Measurements from ENCODE around the gene CDK5RAP1.
"Not testable (repeated sequence)": the region's sequence is repeated elsewhere in the genome, so short reads cannot be mapped to it uniquely, and the experiment has no call there.

CDK5RAP1 gene

DNA sequence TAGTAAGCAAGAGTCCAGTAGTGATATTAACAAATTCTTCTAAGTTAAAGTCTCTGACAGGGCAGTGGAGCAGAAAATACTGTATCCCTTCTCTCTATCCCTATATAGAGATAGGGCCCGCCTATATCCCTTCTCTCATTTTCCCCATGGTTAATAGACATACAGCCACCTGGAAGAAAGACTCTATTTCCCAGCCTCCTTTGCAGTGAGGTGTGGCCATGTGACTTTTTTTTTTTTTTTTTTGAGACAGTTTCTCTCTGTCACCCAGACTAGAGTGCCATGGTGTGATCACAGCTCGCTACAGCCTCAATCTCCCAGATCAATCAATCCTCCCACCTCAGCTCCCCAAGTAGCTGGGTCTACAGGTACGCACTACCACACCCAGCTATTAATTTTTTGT is 16.7 kb upstream of the CDK5RAP1 start:
- no peak for DNase-seq

DNA sequence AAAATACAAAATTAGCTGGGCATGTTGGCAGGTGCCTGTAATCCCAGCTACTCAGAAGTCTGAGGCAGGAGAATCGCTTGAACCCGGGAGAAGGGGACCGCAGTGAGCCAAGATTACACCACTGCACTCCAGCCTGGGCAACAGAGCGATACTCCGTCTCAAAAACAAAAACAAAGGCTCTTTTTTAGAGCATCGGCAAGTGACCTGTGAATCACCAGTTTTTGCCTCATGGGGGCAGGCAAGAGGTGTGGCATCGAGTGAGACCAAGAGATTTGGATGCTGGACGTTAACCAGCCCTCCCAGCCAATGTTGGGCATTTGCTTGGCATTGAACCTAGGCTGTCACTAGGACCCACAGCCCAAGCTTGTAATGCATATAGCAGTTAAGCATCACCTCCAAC is 14.6 kb upstream of the CDK5RAP1 start:
- peak; percentile 22 for DNase-seq

DNA sequence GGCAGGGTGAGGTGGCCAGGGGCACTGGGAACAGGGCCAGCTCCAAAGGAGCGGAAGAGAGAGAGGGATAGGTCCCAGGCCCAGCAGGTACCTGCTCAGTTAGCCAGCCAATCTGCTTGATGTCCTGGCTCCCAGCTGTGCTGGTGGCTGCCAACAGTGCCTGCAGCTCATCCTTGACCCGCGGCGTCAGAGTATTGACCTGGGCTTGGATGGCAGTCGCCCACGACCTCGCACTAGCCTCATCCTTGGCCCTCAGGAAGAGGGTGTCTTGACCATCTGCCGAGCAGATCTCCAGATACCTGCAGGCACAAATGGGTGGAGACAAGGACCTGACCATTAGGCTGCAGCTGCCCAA is 11.1 kb upstream of the CDK5RAP1 start:
- DNase-seq, result no peak

DNA sequence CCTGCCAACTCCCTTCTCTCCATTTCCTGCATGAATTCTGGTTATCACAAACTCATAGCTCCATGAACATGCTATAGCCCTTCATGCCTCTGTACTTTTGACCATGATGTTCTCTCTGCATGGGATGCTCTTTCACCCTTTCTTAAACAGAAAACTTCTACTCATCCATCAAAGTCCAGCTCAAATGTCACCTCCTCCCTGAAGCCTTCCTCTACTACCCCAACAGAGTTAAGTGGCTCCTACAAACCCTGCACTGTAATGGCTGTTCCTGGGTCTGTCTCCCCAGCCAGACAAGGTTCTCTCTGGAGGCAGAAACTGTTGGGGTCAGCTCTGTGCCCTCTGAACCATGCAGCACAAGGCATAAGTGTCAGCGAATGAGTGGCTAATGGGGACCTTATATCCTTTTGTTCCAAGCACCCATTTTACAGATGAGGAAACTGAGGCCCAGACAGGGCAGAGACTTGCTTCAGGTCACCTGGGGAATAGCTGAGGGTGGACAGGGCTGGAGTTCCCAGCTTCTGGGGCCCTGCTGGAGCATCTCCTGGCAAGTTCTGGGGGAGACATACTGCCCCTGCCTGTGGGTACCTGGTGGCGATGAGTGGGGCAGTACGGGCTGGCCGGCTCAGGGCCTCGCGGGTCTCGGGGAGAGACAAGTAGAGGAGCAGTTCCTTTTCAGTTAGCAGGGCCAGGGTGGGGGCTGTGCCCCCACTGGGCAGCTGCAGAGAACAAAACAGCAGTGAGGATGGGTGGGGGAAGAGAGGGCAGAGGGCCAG is 10.6 kb upstream of the CDK5RAP1 start:
- DNase-seq, result no peak

DNA sequence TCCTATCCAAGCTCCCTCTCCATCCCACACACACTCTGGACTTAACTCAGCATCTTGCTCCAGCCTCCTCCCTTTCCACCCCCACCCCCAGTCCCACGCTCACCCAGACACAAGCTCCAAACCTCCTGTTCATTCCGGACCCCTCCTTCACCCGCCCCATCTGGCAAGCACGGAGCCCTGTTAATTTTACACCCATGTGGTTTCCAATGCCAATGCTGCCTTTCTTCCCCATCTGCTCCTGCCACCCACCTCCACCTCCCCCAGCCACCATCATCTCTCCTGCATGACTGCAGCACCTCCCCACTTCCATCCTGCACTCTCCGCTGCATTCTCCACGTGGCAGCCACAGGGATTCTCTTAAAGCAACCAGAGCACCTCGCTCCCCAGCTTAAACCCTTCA is 9.9 kb upstream of the CDK5RAP1 start:
- no peak for DNase-seq

DNA sequence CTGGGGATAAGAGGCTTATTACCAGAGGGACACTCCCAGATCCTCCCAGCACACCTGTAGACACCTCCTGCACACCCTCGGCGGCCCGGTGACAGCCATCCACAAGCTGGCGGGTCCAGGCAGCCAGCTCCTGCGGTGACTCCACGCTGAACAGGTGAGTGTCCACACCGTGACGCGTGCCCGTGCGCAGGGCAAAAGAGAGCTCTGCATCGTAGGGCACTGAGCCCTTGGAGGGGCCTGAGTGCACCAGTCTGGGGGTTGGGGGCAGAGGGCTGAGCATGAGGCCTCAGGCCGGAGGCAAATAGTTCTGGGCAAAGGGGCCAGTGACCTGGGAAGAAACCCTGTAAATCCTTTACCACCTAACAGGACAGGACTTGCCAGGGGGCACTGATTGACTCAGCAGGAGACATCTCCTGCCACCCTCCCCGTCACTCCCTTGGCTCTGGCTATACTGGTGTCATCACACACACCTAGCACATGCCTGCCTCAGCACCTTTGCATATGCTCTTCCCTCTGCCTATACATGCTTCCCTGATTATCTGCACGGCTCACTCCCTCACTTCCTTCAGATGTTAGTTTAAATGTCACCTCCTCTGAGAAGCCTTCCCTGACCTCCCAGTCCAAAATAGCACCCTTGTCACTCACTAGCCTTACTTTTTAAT is 8.9 kb upstream of the CDK5RAP1 start:
- no peak for DNase-seq

DNA sequence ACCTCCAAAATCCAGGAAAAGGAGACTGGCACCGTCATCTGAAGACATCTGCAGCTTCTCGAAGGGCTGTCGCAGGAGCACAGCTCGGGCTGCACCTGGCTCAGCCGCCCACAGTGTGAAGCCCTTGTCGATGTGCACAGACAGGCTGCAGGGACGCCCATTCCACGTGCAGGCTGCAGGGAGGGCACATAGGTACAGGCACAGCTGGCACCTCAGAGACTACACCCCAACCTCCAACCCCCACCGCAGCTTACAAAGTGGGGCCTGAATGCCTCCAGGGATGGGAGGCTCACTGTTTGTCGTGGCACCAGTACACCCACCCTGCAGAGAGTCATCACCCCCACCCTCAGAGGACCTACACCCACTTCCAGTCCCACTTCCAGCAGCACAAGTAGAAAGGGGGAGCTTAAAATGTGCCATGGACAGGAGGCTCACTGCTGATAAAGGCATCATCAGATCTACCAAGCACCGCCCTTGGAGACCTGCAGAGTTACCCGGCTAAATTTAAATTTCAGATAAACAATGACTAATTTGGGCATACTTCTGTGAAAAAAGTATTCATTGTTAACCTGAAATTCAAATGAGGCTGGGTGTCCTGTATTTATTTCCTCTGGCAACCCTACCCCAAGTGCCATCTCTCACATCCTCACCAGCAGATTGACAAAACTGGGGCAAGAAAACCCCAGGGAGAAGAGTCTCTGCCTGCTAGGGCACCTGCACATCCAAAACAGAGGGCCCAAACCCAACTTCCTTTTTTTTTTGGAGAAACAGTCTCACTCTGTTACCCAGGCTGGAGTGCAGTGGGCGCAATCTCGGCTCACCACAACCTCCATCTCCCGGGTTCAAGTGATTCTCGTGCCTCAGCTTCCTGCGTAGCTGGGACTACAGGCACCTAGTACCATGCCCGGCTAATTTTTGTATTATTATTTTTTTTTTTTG is 7.7 kb upstream of the CDK5RAP1 start:
- DNase-seq, result no peak

DNA sequence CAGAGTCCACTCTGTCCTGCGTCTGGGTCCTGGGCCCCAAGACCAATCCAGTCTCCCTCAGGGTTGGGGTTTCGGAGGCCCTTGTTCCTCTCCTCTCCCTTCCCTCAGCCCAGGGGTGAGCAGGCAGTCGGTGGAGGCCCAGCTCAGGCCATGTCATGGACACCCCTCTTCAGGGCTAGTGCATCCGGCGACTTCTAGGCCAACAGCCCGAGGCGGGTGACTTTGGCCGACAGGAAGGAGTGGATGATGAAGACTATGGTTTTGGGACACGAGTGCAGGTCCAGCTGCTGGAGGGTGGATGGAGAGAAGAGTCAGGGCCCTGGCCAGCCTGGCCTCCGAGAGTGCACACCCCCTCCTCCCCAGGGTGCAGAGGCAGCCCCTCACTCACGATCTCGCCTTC is 7.0 kb upstream of the CDK5RAP1 start:
- no peak for DNase-seq

DNA sequence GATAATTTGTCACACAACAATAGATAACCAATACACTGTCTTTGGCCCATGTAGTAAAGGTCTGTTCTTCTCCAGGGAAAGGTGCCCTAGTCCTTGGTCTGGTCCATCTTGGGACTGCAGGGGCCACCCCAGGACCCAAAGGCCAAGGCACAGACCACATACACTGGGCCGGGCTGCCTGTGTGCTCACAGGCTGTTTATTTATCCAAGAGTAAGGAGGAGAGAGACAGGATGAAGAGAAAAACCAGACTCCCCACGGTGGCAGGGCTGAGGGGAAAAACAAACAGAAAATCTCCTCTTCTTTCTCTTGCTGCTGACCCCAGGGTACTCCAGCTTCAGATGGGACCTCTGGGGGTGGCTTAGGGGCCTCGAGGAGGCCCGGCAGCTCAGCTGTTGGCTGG is 6.5 kb upstream of the CDK5RAP1 start:
- no peak for DNase-seq

DNA sequence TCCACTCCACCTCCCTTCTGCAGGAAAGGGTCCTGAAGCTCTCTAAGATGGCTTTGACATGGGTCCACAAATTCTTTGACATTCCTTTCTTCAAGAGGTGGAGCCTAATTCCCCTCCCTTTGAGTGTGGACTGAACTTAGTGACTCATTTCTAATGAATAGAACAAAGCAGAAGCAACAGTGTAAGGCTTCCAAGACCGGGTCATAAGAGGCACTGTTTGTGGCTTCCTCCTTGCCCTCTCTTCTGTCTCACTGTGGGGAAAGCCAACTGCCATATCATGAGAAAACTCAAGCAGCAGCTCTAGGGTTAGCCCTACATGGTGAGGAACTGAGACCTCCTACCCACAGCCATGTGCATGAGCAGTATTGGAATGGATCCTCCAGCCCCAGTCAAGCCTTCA is 5.9 kb upstream of the CDK5RAP1 start:
- DNase-seq, result no peak

DNA sequence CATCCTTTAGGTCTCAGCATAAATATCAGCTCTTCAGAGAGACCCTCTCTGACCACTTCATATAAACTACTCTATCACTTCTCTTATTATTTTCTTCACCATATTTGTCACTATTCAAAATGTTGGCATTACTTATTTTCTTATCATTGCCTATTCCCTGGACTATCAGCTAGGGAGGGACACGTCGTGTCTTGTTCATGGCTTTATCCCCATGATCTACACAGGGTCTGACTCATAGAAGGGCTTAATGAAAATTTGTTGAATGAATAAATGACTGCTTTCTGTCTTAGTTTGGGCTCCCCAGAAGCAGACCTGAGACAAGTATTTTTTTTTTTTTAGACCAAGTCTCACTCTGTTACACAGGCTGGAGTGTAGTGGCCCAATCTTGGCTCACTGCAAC is 3.0 kb upstream of the CDK5RAP1 start:
- no peak for DNase-seq

DNA sequence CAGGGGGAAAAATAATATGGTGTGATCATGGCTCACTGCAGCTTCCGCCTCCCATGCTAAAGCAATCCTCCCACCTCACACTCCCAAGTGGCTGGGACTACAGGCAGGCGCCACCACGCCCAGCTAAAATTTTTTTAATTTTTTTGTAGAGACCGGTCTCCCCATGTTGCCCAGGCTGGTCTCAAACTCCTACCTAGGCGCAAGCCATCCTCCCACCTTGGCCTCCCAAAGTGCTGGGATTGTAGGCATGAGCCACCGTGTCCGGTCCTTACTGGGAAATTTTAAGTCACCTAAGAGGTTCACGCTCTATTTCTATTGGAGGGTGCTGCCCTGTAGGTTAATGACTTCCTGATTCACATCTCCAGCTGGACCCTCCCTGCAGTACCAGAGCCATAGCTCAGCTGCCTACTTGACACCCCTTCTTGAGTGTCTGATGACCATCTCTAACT is 626 bp upstream of the CDK5RAP1 start:
- DNase-seq, result no peak

DNA sequence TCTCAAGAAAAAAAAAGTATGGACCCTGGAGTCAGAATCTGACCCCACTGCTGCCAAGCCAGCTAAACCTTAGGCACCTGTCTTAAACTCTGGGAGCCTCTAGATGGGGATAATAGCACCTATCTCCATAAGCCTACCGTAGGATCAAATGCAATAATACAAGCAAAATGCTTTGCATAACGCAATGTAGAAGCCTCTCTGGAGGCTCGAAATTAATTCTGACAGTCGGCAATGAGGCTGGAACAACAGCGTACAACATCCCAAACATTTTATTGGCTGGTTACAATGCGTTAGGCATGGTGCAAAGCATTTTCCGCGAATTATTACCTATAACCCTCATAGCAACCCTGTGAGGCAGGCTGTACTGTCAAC is 521 bp downstream of the CDK5RAP1 start:
- no peak for DNase-seq

DNA sequence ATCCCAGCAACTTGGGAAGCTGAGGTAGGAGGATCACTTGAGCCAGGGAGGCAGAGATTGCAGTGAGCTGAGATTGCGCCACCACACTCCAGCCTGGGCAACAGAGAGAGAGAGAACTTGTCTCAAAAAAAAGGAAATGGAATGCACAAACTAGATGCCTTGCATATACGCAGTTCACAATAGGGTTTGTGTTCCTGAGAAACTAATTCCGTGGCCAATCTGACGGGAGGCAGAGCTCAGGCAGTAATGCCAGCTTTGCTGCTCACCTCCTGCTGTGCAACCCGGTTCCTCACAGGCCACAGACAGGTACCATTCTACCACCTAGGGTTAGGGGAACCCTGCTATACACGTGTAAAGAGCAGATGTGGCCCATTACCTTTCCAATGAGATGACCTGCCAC is 1.4 kb downstream of the CDK5RAP1 start:
- DNase-seq, result no peak

DNA sequence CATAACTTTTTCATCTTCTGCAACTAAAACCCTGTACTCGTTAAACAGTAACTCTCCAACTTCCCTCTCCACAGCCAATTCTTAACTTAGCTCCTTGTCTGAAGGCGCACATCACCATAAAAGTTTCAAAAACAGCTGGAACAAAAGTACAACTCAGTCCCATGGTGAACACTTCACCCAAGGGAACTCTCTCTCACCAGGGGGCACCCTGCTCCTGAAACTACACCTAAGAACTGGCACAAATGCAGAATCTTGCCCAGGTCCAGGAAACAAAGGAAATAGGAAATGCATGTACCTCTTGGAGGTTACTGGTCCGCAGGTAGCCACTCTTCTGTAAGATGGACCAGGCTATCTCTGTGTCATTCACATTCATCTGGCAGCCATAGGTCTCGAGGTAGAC is 6.6 kb downstream of the CDK5RAP1 start:
- no peak for DNase-seq

DNA sequence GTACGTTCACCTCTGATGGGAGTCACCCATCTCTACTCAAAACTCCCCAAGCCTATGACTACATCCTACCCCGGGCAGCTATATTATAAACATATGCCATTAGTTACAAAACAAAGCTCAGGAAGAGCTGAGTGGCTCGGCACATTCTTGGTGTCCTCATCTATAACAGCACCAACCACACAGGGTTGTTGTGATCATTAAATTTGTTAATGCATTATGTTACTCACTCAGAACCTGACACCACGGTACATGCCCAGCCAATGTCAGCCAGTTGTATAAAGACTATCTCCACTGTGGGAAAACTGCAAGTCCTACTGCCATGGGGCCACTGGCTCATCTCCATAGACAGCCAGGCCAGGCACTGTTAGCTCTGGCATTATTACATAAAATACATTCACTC is 7.7 kb downstream of the CDK5RAP1 start:
- DNase-seq, result no peak

DNA sequence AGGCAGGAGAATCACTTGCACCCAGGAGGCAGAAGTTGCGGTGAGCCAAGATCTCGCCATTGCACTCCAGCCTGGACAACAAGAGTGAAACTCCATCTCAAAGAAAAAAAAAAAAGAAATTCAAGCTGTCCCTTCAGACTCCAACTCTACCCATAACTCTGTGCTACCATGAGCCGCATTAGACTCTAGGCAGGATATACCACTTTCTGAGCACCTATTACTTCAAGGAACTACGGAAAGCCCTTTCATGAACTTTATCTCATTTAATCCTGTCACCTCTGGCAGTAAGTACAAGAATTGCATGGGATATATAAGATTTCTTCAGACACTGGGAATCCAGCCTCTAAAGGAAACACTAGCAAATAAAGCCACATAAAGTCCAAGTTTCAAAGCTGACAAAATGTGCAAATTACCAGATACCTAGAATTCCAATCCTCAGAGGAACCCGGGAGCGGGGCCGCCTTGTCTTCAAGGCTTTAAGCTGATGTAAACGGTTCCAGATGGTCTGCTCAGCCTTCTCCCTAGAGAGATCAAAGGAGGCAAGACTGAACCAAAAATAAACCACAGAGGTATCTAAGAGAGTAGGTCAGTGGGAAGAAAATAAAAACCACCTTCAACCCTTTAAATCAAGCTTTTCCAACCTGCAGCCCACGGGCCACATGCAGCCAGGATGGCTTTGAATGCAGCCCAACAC is 9.4 kb downstream of the CDK5RAP1 start:
- peak; percentile 41 for DNase-seq

DNA sequence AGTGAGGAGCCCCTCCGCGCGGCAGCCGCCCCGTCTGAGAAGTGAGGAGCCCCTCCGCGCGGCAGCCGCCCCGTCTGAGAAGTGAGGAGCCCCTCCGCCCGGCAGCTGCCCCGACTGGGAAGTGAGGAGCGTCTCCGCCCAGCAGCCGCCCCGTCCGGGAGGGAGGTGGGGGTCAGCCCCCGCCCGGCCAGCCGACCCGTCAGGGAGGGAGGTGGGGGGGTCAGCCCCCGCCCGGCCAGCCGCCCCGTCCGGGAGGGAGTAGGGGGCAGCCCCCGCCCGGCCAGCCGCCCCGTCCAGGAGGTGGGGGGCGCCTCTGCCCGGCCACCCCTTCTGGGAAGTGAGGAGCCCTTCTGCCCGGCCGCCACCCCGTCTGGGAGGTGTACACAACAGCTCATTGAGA is 12.0 kb downstream of the CDK5RAP1 start:
- not testable (repeated sequence) for DNase-seq

DNA sequence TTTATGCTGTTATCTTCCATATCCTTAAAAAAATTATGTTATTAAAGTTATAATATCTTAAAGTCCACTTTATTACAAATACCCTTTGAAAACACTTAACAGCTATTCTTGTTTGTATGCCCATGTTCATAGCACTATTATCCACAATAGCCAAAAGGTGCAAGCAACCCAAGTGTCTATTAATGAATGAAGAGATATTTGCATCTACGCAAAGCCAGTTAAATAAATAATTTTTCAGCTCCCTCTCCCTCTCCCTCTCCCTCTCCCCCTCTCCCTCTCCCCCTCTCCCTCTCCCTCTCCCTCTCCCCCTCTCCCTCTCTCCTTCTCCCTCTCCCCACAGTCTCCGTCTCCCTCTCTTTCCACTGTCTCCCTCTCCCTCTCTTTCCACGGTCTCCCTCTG is 13.1 kb downstream of the CDK5RAP1 start:
- DNase-seq, result no peak

DNA sequence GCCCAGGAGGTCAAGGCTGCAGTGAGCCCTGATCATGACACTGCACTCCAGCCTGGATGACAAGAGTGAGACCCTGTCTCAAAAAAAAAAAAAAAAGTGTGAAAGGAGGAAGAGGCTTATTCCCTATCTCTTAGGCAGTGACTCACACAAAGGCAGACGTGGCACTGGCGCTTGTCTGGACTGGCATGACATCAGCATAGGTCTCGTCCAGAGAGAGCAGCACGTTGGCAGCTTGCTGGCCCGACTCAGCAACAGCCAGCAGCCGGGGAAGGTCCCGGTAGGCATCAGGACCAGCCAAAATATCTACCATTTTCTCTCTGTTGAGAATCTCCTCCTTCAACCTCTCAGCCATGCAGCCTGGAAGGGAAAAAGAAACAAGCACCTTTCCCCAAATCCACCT is 14.1 kb downstream of the CDK5RAP1 start:
- no peak for DNase-seq

DNA sequence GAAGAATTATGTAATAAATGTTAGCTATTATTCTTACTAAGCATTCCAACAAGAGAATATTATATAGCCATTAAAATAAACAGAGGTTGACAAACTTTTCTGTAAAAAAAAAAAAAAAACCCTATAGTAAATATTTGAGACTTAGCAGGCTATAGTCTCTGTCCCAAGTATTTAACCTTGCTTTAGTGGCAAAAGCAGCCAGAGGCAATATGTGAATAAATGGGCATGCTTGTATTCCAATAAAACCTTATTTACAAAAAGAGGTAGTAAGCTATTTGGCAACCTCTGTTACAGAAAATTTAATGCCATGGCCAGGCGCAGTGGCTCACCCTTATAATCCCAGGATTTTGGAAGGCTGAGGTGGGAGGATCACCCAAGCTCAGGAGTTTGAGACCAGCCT is 14.6 kb downstream of the CDK5RAP1 start:
- DNase-seq, result no peak

DNA sequence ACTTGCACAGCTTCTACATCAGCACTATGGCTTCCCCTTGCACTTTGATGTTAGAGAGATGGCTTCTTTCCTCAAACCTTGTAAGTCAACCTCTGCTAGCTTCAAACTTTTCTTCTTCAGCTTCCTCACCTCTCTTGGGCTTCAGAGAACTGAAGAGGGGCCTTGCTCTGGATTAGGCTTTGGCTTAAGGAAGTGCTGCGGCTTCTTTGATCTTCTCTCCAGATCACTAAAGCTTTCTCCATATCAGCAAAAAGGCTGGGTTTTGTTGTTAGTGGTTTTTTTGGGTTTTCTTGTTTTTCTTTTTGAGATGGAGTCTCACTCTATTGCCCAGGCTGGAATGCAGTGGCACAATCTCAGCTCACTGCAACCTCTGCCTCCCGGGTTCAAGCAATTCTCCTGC is 24.0 kb downstream of the CDK5RAP1 start:
- no peak for DNase-seq

All from eye (tissue), 1 donor.